ENCODE results near the gene PLEKHA3.
"Not testable (repeated sequence)": the region's sequence is repeated elsewhere in the genome, so short reads cannot be mapped to it uniquely, and the experiment has no call there.

PLEKHA3 gene

DNA sequence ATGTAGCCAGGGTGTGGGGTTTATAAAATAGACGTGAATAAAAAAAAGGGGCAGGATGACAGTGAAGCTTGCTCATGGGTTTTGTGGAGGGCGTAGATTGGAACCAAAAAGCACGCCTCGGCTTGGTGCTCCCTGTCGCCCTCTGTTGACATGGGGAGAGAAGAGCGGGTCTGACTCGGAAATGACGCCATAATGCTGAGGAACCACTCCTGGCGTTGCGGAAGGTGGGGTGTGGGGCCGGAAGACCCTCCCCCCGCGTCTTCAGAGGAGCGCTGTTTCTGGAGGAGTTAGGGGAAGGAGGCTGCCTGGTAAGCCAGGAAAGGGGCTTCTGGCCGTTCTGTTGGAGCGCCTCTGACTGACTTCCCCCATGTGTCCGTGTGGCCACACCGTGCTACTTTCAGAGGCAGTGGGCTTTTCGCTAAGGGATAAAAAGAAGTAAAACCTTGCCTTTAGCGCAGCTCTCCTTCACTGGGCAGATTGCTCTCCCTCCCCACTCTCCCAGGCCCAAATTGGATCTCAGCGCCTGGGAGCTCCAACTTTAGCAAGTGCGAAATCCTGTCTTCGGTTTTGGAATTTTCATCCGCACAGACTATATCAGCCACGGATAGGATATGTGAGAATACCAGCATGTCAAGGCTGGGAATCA is 42.8 kb downstream of the PLEKHA3 start:
- DNase-seq: peak; percentile 68

DNA sequence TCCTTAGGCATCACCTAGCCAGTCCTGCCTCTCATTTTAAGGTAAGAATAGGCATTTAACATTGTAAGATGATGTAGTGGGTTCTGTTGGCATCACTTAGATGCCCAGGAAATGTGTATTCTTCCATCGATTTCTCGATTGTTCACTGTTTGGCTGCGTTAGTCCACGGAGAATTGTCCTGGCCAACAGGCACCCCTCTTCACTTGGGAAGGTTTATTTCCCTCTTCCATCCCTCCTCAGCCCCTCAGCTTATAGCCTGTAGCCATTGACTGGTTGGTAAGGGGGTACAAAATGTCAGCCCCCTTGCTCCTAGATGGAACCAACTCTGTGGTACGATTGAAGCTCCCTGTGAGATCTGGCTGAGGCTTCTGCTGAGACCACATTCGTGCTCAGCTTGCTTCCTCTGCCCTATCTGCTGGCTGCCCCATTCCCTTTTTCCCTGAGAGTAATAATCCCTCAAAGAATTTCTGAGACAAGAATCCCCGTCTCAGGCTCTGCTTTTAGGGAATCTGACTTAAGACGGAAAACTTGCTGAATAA is 43.4 kb downstream of the PLEKHA3 start:
- no peak for DNase-seq

DNA sequence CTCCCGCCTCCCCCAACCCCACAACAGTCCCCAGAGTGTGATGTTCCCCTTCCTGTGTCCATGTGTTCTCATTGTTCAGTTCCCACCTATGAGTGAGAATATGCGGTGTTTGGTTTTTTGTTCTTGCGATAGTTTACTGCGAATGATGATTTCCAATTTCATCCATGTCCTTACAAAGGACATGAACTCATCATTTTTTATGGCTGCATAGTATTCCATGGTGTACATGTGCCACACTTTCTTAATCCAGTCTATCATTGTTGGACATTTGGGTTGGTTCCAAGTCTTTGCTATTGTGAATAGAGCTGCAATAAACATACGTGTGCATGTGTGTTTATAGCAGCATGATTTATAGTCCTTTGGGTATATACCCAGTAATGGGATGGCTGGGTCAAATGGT is 44.8 kb downstream of the PLEKHA3 start:
- DNase-seq: not testable (repeated sequence)

DNA sequence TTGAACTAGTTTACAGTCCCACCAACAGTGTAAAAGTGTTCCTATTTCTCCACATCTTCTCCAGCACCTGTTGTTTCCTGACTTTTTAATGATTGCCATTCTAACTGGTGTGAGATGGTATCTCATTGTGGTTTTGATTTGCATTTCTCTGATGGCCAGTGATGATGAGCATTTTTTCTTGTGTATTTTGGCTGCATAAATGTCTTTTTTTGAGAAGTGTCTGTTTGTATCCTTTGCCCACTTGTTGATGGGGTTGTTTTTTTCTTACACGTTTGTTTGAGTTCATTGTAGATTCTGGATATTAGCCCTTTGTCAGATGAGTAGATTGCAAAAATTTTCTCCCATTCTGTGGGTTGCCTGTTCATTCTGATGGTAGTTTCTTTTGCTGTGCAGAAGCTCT is 45.2 kb downstream of the PLEKHA3 start:
- not testable (repeated sequence) for DNase-seq

DNA sequence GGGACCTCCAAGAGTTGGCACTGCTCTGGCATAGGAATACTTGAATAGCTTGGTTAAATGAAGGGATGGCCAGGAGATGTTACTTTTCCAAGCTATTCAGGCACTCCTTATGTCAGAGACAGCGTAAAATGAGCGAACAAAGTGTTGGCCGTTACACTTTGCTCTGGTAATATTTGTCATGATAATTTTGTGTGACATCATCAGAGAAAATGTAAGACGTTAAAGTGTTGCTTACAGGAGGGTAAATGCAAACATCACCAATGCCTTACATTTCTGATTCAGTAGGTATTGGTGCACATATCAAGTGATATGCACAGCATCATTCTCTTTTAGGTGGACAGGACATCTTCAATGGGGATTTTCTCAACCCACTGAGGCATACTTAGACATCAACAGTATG is 46.0 kb downstream of the PLEKHA3 start:
- no peak for DNase-seq

DNA sequence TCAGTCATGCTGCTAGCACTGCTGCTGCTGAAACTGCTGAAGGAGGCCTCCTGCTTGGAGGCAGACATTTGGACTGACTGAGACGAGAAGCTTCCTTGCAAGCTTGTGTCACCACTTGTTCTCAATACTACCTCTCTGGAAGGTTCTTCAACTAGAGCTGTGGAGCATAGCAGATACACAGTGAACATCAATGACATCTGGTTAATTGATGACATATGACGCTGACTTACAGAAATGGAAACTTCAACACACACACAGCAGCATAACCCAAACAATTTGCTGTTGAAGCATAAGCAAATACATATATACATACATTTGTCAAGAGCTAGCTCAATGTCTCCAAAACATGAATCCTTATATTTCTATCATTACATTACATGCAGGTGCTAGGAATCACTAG is 47.3 kb downstream of the PLEKHA3 start:
- DNase-seq: no peak

DNA sequence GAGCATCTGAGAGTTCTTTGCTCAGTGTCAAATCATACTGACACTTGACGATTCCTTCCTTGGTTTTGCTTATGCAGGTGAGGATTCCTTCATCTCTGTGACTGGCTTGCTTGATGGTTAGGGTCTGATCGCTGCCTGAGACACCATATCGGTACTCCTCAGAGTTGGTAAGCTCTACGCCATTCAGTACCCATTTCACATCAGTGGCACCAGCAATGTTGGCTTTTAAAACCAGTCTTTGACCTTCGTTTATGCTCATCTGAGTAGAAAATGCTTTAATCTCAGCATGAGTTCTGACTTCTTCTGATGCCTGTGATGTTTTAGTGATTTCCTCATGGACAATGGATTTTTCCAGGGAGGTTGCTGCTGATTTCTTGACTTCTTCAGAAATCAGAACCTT is 48.4 kb downstream of the PLEKHA3 start:
- DNase-seq: no peak

DNA sequence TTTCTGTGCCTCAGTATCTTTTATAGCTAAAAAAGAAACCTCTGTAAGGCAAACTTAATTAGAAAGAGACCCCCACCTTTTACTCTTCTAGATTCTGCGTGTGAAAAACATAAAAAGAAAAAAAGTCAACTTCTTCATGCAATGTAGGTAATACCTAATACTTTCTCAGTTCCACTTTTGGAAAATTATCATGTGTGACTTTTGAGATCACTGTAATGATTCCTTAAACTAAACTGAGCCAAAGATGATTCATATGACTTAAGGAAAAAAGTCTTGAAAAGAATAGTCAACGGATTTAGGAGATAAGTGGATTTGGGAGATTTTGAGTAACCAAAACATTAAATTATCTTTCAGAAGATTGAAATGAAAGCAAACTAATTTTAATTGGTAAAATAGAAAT is 48.9 kb downstream of the PLEKHA3 start:
- no peak for DNase-seq

DNA sequence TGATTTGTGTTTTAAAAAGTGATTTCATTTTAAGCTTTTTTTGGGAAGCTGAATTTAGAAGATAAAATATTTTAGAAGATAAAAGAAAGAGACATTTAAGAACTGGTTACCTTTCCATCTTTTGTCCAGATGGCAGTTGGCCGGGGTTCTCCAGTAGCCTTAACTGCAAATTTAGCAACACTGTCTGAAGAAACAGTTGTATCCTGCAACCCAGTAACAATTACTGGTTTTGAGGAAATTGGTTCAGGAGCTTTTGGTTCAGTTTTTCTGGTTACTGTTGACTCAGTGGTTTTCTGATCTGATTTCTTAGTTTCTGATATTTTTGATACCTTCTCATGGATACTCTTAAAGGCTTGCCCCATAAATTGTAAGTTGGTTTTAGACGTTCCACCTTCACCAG is 49.9 kb downstream of the PLEKHA3 start:
- no peak for DNase-seq

DNA sequence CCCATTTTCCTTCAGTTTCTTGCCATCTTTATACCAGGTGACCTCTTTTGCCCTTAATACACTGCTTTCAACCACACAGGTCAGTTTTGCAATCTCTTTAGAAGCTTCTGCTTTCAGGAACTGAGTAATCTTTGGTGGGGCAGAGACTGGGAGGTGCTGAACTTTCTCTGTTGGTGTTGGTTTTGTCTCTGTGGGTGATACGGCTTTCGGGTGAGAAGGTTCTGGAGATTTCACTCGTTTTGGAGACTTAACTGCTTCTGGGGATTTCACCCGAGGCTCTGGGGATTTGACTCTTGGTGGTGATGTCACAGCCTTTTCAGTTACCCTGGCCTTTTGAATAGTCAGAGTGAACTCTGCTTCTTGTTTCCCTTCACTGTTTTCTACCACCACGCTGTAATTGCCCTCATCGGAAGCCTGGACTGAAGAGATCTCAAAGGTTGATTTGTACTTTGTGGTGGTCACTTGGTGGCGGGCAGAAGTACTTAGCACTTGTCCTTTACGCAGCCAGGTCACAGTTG is 50.4 kb downstream of the PLEKHA3 start:
- no peak for DNase-seq

DNA sequence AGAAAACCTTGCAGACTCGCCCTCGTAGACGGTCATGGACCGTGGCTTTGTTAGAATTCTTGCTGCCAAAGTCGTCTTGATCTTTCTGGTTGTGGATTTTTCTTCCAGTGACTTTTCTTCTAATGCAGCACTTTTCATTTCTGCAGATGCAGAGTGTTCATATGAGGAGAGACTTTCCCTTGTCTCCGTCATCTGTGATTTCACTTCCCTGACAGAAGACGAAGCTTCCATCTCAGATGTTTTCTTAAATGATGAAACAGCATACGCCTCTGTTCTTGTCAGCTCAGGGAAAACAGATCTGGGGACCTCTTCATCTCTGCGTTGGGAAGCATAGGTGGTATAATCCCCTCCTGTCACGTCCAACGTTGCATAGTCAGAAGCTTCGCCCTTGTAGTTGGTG is 50.9 kb downstream of the PLEKHA3 start:
- DNase-seq: no peak

DNA sequence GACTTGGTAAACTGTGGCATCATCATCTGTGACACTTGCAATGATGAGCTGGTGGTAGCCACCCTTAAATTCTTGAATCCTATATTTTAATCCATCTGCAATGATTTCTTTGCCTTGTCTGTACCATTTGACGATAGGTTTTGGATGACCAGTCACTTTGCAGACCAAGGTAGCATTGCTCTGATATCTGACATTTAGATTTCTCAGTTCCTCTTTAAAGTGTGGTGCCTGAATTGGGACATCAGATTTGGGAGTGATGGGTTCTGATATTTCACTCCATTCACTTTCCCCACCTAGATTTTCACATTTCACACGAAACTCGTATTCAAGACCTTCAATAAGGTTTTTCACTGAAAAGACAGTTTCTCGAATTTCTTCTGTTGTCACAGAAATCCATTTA is 55.8 kb downstream of the PLEKHA3 start:
- no peak for DNase-seq

DNA sequence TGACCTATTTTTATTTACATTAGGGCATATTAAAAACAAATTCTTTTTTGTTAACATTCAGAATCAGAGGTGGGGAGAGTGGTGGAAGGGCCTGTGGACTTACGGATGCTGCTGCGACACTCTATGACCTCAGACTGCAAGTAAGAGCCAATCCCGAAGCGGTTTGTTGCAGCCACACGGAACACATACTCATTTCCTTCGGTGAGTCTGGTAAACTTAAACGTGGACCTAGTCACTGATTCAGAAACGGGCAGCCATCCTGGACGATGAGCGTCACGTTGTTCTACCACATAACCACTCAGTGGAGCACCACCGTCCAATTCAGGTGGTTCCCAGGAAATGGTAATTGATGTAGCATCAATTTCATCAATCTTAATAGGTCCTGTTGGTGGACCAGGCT is 61.9 kb downstream of the PLEKHA3 start:
- DNase-seq: no peak

DNA sequence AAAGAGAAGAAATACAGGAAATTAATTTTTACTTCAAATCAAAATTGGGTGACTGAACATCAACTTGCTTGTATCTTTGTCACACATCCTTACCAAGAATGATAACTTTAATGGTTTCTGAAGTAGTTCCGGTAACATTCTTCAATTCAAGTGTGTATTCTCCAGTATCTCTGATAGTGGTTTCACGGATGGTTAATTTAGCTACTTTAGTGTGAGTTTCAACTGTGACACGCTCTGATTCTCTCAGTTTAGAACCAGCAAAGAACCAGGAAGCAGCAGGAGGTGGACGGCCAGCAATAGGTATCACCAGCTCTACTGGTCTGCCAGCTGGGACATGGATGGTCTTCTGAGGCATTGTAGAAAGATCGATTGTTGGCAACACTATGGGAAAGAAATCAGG is 62.3 kb downstream of the PLEKHA3 start:
- DNase-seq: no peak

DNA sequence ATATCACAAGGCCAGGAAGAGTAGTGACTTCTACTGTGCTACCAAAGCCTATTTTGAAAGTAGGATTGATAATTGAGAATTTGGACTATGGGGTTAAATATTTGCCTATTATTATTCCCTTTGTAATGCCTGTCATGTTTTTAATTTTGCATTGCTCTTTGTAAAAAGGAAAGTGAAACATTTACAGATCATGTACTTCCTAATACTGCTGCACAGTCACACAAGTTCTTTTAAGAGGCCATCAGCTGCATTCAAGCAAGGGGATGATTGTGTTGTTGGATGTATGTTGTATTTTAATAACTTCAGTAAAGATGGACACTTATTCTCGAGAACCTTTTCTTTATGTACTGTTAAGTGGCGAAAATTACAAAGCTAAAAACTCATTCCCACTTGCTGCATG is 70.1 kb downstream of the PLEKHA3 start:
- no peak for DNase-seq

DNA sequence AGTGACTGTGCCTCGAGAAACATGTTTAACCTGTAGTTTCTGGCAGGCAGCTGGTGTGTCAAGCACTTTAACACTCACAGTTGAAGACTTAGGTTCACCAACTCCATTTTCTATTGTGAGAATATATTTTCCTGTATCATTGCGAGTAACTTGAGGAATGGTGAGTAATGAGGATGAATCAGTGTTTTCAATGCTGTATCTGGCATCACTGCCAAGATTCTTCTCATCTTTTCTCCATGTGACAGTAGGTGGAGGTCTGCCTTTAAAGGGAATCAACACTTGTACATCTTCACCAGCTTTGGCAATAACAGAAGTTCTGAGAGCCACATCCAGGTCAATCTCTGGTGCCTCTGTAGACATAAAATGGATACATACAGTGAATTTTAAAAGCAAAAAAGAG is 72.8 kb downstream of the PLEKHA3 start:
- DNase-seq: no peak
